Stimulated activated naive CD8-positive, alpha-beta T cell treated with anti-CD3 and anti-CD28 coated beads, Interleukin-15, Interleukin-2, amounts not matched to agents 100 ng/mL and 50 ng/mL, for 24 hours (primary cell): ENCODE measurements around the gene NAE1.

Experiments
- H3K27ac Mint-ChIP-seq: one replicate; pipeline ENCODE4 v1.8.0; 2021; ENCODE audit warnings: mild to moderate bottlenecking, mixed read lengths
- H3K27me3 Mint-ChIP-seq: one replicate; pipeline ENCODE4 v1.8.0; 2021; ENCODE audit warnings: mixed read lengths
- H3K36me3 Mint-ChIP-seq: one replicate; pipeline ENCODE4 v1.8.0; 2021; ENCODE audit warnings: low read depth, mixed read lengths
- H3K4me1 Mint-ChIP-seq: one replicate; pipeline ENCODE4 v1.8.0; 2021; ENCODE audit warnings: low read depth, mixed read lengths
- H3K4me3 Mint-ChIP-seq: one replicate; pipeline ENCODE4 v1.8.0; 2021; ENCODE audit warnings: mild to moderate bottlenecking, mixed read lengths
- H3K9me3 Mint-ChIP-seq: one replicate; pipeline ENCODE4 v1.8.0; 2021; ENCODE audit warnings: mixed read lengths

Gene NAE1

DNA sequence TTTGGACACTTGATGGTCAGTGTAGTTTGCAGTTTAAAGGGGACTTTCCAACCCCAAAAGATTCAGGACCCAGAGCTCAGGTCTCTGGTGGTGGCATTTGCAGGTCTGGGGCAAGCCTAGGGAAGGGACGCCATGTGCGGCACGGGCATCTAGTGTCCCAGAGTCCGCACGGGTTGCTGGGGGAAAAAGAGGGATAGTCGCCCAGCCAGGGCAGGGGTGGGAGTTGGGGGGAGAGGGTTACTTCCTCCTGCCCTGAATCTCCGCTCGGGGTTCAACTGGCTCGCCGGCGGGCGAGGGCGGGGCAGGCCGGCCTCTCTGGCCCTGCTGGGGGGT is 13.2 kb upstream of the NAE1 start:
- Mint-ChIP-seq H3K4me1 (peaks cover 5% of the 10 kb centered on the region), H3K4me3 (peak overlapping the region; percentile 51), H3K27me3 (peaks cover 55% of the 10 kb centered on the region), H3K27ac (no peak overlapping the region), H3K9me3 (no peaks in the 10 kb centered on the region), H3K36me3 (no peaks in the 10 kb centered on the region)

GRCh38 chr16:66843191-66843590 is 12.4 kb upstream of the NAE1 start:
- peaks cover 5% of the 10 kb centered on the region for H3K4me1 Mint-ChIP-seq

GRCh38 chr16:66842765-66843164 is 12.0 kb upstream of the NAE1 start:
- no peak overlapping the region for H3K4me3 Mint-ChIP-seq
- H3K9me3 Mint-ChIP-seq = no peaks in the 10 kb centered on the region
- peaks cover 5% of the 10 kb centered on the region for H3K4me1 Mint-ChIP-seq
- no peaks in the 10 kb centered on the region for H3K36me3 Mint-ChIP-seq
- H3K27ac Mint-ChIP-seq = no peak overlapping the region
- peaks cover 61% of the 10 kb centered on the region for H3K27me3 Mint-ChIP-seq

More at GRCh38 chr16:66843191-66843590, 12.4 kb upstream of the NAE1 start:
- no peak overlapping the region for H3K27ac Mint-ChIP-seq
- H3K9me3 Mint-ChIP-seq = no peaks in the 10 kb centered on the region
- H3K36me3 Mint-ChIP-seq = no peaks in the 10 kb centered on the region
- peak overlapping the region; percentile 37 for H3K4me3 Mint-ChIP-seq
- H3K27me3 Mint-ChIP-seq = peaks cover 62% of the 10 kb centered on the region

GRCh38 chr16:66841366-66841765 is 10.6 kb upstream of the NAE1 start:
- Mint-ChIP-seq H3K4me1 (peaks cover 5% of the 10 kb centered on the region), H3K36me3 (no peaks in the 10 kb centered on the region), H3K27me3 (peaks cover 57% of the 10 kb centered on the region), H3K27ac (no peak overlapping the region), H3K9me3 (no peaks in the 10 kb centered on the region), H3K4me3 (no peak overlapping the region)

DNA sequence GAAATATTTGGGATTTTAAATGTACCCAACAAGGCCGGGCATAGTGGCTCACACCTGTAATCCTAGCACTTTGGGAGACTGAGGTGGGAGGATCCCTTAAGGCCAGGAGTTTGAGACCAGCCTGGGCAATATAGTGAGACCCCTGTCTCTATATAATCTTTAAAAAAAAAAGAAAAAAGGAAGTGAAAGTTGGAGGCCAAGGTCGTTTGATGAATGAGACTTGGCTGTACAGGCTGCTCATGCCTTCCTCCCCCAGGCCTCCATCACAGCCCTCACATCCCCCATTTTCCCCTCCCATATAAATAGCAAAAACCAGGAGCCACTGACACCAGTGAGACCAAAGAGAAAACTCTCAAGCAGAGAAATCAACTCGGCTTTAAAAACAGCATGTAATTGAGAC is 10.1 kb upstream of the NAE1 start:
- Mint-ChIP-seq H3K9me3 (no peaks in the 10 kb centered on the region), H3K27ac (no peak overlapping the region), H3K4me1 (peaks cover 5% of the 10 kb centered on the region), H3K27me3 (peaks cover 52% of the 10 kb centered on the region), H3K4me3 (no peak overlapping the region), H3K36me3 (no peaks in the 10 kb centered on the region)

DNA sequence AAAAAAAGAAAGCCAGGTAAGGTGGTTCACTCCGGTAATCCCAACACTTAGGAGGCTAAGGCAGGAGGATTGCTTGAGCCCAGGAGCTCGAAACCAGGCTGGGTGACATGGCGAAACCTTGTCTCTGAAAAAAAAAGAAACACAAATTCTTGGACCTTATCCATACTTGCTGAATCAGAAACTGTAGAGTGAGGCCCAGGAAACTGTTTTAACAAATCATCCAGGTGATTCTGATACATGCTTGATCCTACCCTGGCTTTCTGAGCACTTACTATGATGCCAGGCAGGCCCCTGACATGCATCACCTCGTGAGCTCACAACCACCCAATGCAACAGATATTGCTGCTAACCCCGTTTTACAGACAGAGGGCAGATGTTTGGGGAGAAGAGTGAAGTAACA is 4.0 kb upstream of the NAE1 start:
- no peaks in the 10 kb centered on the region for H3K36me3 Mint-ChIP-seq
- no peak overlapping the region for H3K27ac Mint-ChIP-seq
- H3K27me3 Mint-ChIP-seq = peaks cover 26% of the 10 kb centered on the region
- no peaks in the 10 kb centered on the region for H3K9me3 Mint-ChIP-seq
- no peak overlapping the region for H3K4me3 Mint-ChIP-seq
- peaks cover under 1% of the 10 kb centered on the region for H3K4me1 Mint-ChIP-seq

- no peaks in the 10 kb centered on the region for H3K9me3 Mint-ChIP-seq
- peaks cover 9% of the 10 kb centered on the region for H3K36me3 Mint-ChIP-seq
- H3K4me3 Mint-ChIP-seq = no peak overlapping the region
- H3K4me1 Mint-ChIP-seq = peaks cover 16% of the 10 kb centered on the region
- peaks cover 11% of the 10 kb centered on the region for H3K27me3 Mint-ChIP-seq
- H3K27ac Mint-ChIP-seq = no peak overlapping the region
Observed at GRCh38 chr16:66832661-66833305, 2.0 kb upstream of the NAE1 start.

- peaks cover 20% of the 10 kb centered on the region for H3K4me1 Mint-ChIP-seq
- H3K27me3 Mint-ChIP-seq = peaks cover 8% of the 10 kb centered on the region
- H3K36me3 Mint-ChIP-seq = peaks cover 13% of the 10 kb centered on the region
- H3K9me3 Mint-ChIP-seq = no peaks in the 10 kb centered on the region
- no peak overlapping the region for H3K27ac Mint-ChIP-seq
- no peak overlapping the region for H3K4me3 Mint-ChIP-seq
Observed at GRCh38 chr16:66832190-66832589, 1.4 kb upstream of the NAE1 start.

- H3K27ac Mint-ChIP-seq = no peak overlapping the region
- peaks cover 68% of the 10 kb centered on the region for H3K36me3 Mint-ChIP-seq
- H3K27me3 Mint-ChIP-seq = no peaks in the 10 kb centered on the region
- no peak overlapping the region for H3K4me3 Mint-ChIP-seq
- peaks cover 12% of the 10 kb centered on the region for H3K4me1 Mint-ChIP-seq
- no peaks in the 10 kb centered on the region for H3K9me3 Mint-ChIP-seq
Observed at GRCh38 chr16:66824006-66824405, 6.8 kb downstream of the NAE1 start.

- no peak overlapping the region for H3K27ac Mint-ChIP-seq
- no peaks in the 10 kb centered on the region for H3K27me3 Mint-ChIP-seq
- H3K4me1 Mint-ChIP-seq = no peaks in the 10 kb centered on the region
- H3K36me3 Mint-ChIP-seq = peaks cover 75% of the 10 kb centered on the region
- H3K9me3 Mint-ChIP-seq = no peaks in the 10 kb centered on the region
- no peak overlapping the region for H3K4me3 Mint-ChIP-seq
Observed at GRCh38 chr16:66814734-66815133, 16.0 kb downstream of the NAE1 start.

DNA sequence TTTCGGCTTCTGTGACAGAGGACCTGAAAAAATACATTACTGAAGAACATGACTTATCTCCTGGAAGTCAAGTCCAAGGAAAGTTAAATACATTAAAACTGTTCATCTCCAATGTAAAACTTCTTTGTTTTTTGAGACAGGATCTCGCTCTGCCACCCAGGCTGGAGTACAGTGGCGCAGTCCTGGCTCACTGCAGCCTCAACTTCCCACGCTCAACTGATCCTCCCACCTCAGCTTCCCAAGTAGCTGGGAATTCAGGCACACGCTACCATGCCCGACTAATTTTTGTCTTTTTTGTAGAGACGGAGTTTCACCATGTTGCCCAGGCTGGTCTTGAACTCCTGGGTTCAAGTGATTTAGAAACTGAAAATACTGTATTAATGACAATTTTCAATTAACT is 19.7 kb downstream of the NAE1 start:
- no peak overlapping the region for H3K4me3 Mint-ChIP-seq
- H3K36me3 Mint-ChIP-seq = peaks cover 65% of the 10 kb centered on the region
- no peak overlapping the region for H3K27ac Mint-ChIP-seq
- H3K4me1 Mint-ChIP-seq = no peaks in the 10 kb centered on the region
- no peaks in the 10 kb centered on the region for H3K9me3 Mint-ChIP-seq
- H3K27me3 Mint-ChIP-seq = no peaks in the 10 kb centered on the region

DNA sequence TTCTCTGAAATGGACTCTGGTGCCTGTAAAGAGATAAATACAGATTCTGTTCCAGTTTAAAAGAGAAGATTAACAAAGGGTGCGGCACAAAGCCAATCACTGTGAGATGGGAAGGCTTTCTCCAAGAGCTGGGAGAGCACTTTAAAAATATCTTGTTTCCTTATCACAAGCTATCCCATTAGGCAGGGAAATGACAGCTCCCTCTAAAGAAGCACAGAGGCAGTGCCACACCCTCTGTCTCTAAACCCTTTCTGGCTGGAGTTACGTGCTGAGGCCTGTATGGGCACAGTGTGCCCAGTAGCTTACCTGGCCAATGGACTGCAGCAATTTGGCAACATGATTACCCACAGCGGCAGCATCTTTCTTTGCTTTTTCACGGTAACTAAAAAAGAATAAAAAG is 20.4 kb downstream of the NAE1 start:
- no peak overlapping the region for H3K27ac Mint-ChIP-seq
- no peaks in the 10 kb centered on the region for H3K4me1 Mint-ChIP-seq
- H3K27me3 Mint-ChIP-seq = no peaks in the 10 kb centered on the region
- H3K4me3 Mint-ChIP-seq = no peak overlapping the region
- no peaks in the 10 kb centered on the region for H3K9me3 Mint-ChIP-seq
- peaks cover 68% of the 10 kb centered on the region for H3K36me3 Mint-ChIP-seq

- Mint-ChIP-seq H3K9me3 (no peaks in the 10 kb centered on the region), H3K4me1 (no peaks in the 10 kb centered on the region), H3K27me3 (no peaks in the 10 kb centered on the region), H3K36me3 (peaks cover 72% of the 10 kb centered on the region), H3K27ac (no peak overlapping the region), H3K4me3 (no peak overlapping the region)
Observed at GRCh38 chr16:66809765-66810164, 21.0 kb downstream of the NAE1 start.

DNA sequence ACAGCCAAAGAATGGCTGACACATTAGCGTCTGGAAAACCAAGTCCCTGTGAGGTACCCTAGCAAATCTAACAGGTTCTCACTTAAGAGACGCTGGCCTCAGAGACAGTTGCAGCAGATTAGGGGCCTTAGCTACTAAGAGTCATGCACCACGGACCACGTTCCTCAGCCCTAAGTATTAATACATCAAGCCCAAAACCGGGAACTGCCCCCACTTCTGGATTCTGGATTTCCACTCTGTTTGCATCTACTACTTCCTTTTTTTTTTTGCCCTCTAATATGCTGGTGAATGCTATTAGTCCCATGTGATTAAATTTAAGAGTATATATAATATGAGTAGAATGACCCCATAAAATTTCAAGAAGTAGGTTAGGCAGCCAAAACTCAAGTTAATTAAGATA is 28.6 kb downstream of the NAE1 start:
- Mint-ChIP-seq H3K4me1 (no peaks in the 10 kb centered on the region), H3K36me3 (peaks cover 44% of the 10 kb centered on the region), H3K27me3 (no peaks in the 10 kb centered on the region), H3K4me3 (no peak overlapping the region), H3K9me3 (no peaks in the 10 kb centered on the region), H3K27ac (no peak overlapping the region)

DNA sequence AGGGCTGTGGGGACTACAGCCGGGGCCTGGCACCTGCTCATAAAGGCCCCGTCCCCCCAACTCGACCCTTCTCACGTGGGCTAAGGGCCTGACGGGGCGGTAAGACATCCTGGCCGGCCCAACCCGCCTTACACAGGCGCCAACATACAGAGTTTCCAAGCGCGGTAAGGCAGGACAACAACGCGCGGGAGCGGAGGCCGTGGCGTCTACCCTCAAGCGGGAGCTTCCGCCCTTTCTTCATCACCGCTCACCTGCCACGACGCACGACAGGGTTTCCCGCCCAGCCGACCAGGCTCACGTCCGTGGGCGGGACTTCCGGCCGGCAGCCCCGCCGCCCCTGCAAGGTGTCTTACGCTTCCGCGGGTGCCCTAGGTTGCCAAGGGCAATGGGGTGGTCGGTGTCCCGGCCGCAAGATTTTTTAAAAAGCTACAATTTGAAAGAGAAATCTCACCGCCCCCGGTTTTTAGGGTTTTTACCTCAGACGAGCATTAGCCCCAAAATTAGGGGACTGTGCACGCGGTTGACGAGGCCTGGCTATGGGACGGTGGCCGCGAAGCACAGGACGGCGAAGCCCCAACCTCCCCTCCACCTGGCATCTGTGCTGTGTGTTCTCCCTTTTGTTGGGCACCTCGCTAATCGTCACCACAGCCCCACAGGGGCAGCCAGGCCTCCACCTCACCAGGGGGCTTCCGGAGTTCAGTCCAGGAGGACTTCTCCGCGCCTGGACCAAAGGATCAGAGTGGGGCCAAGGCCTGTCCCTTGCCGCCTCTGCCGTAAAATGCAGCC is 29.3 kb downstream of the NAE1 start, which contains the start of gene TERB1:
Gene TERB1, minus strand, starts transcription at position 265 of the 786 bp plus-strand sequence. CDS start 4,786 bp downstream, outside the sequence.
- Mint-ChIP-seq H3K4me1 (no peaks in the 10 kb centered on the region), H3K9me3 (no peaks in the 10 kb centered on the region), H3K27ac (no peak within 1 kb of the TSS)

GRCh38 chr16:66800856-66801255 is 29.9 kb downstream of the NAE1 start:
- H3K36me3 Mint-ChIP-seq = peaks cover 43% of the 10 kb centered on the region
- H3K27me3 Mint-ChIP-seq = no peaks in the 10 kb centered on the region
- no peaks in the 10 kb centered on the region for H3K4me1 Mint-ChIP-seq
- no peak overlapping the region for H3K4me3 Mint-ChIP-seq
- no peaks in the 10 kb centered on the region for H3K9me3 Mint-ChIP-seq
- H3K27ac Mint-ChIP-seq = no peak overlapping the region

More for the DNA sequence above, 29.3 kb downstream of the NAE1 start, which contains the start of gene TERB1:
- Mint-ChIP-seq H3K27me3 (no peaks in the 10 kb centered on the region), H3K4me3 (no peak within 1 kb of the TSS), H3K36me3 (peaks cover 44% of the 10 kb centered on the region)
